ENCODE data around the gene LBHD2.

Gene LBHD2

DNA sequence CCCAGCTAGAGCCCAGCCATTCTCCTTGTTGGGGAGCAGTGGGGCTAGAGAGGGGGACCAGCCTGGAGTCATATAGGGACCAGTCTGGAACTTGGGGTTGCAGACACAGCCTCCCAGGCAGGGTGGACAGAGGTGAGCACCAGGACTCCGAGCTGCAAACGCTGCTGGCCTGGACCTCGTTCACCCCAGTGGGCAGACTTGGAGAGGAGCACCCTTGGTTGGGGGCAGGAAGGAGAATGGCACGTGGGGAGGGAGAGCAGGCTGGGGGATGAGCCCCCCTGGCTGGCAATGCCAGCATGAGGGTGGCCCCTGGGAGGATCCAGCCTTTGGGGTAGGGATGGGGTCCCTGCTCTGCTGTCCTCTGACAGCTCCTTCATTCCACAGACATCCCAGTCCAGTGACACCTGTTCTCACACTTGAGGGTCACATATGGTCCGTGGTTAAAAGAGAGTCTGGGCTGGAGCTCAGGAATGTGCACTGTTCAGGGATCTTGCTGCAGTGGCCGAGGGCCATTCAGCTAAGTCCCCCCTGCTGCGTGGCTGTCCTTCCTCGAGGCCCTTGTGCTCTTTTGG, 2.8 kb downstream of the LBHD2 start:
- Histone ChIP-seq H3K79me2 (ENCODE audit: insufficient read depth, low read length) (no peaks in the 10 kb centered on the region), H3K9me2 (replicated peaks; ENCODE audit: insufficient read depth, low read length) (no peaks in the 10 kb centered on the region), H3K36me3 (ENCODE audit: low read length) (no peaks in the 10 kb centered on the region), H3K4me3 (ENCODE audit: insufficient read depth, low read length, poor library complexity, severe bottlenecking) (no peak overlapping the region), H3F3A (ENCODE audit: insufficient read depth) (no peaks in the 10 kb centered on the region), H3K27me3 (ENCODE audit: low read length) (no peaks in the 10 kb centered on the region), H3K9me3 (ENCODE audit: insufficient read depth, low read length) (no peaks in the 10 kb centered on the region), H3K27ac (ENCODE audit: low read depth, low read length) (no peak overlapping the region), H3K4me2 (ENCODE audit: low read depth, low read length, poor library complexity, severe bottlenecking) (no peak overlapping the region), H2AFZ (ENCODE audit: low read depth, low read length, severe bottlenecking) (no peak overlapping the region), H4K20me1 (ENCODE audit: low read depth, low read length) (no peaks in the 10 kb centered on the region), H3K9ac (ENCODE audit: low read length) (no peak overlapping the region)
- TF ChIP-seq, protein P1, sequence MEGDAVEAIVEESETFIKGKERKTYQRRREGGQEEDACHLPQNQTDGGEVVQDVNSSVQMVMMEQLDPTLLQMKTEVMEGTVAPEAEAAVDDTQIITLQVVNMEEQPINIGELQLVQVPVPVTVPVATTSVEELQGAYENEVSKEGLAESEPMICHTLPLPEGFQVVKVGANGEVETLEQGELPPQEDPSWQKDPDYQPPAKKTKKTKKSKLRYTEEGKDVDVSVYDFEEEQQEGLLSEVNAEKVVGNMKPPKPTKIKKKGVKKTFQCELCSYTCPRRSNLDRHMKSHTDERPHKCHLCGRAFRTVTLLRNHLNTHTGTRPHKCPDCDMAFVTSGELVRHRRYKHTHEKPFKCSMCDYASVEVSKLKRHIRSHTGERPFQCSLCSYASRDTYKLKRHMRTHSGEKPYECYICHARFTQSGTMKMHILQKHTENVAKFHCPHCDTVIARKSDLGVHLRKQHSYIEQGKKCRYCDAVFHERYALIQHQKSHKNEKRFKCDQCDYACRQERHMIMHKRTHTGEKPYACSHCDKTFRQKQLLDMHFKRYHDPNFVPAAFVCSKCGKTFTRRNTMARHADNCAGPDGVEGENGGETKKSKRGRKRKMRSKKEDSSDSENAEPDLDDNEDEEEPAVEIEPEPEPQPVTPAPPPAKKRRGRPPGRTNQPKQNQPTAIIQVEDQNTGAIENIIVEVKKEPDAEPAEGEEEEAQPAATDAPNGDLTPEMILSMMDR (IDR thresholded peaks at IDR 0.05; ENCODE audit: insufficient read depth, low read length, poor library complexity, severe bottlenecking), result no peak
- TF ChIP-seq EZH2phosphoT487 (conservative IDR thresholded peaks at IDR 0.05; ENCODE audit: low read length), result no peak

DNA sequence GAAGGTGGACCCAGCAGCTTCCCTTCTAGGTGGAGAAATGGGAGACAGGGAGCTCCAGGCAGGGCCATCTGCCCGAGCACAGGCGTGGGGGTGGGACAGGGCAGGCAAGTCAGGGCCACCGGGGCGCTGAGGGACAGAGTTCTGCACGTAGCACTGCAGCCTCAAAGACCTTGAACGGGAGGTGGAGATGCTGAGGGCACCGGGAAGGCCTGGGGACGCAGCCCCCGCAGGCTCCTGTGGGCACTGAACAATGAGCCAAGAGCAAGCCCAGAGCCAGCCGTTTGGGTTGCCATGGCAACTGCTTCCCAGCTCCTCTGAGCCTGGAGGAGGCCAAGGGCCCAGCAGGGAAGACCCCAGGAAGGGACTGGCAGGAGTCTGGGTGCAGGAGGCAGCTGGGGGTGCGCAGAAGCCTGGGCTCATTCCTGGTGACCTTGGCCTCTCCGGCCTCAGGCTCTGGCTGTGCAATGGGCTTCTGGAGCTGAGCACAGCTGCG, 3.4 kb downstream of the LBHD2 start:
- no peaks in the 10 kb centered on the region for H3K36me3 ChIP-seq (ENCODE audit: low read length)
- no peak overlapping the region for H3K27ac ChIP-seq (ENCODE audit: low read depth, low read length)
- H2AFZ ChIP-seq (ENCODE audit: low read depth, low read length, severe bottlenecking), result no peak overlapping the region
- no peaks in the 10 kb centered on the region for H3K79me2 ChIP-seq (ENCODE audit: insufficient read depth, low read length)
- H3K9ac ChIP-seq (ENCODE audit: low read length), result no peak overlapping the region
- no peak overlapping the region for H3K4me3 ChIP-seq (ENCODE audit: insufficient read depth, low read length, poor library complexity, severe bottlenecking)
- H4K20me1 ChIP-seq (ENCODE audit: low read depth, low read length), result no peaks in the 10 kb centered on the region
- TF ChIP-seq, protein P1 (IDR thresholded peaks at IDR 0.05; ENCODE audit: insufficient read depth, low read length, poor library complexity, severe bottlenecking), result no peak
- TF ChIP-seq EZH2phosphoT487 (conservative IDR thresholded peaks at IDR 0.05; ENCODE audit: low read length), result no peak
- H3F3A ChIP-seq (ENCODE audit: insufficient read depth), result no peaks in the 10 kb centered on the region
- H3K9me3 ChIP-seq (ENCODE audit: insufficient read depth, low read length), result no peaks in the 10 kb centered on the region
- no peaks in the 10 kb centered on the region for H3K9me2 ChIP-seq (replicated peaks; ENCODE audit: insufficient read depth, low read length)
- no peaks in the 10 kb centered on the region for H3K27me3 ChIP-seq (ENCODE audit: low read length)
- H3K4me2 ChIP-seq (ENCODE audit: low read depth, low read length, poor library complexity, severe bottlenecking), result no peak overlapping the region

DNA sequence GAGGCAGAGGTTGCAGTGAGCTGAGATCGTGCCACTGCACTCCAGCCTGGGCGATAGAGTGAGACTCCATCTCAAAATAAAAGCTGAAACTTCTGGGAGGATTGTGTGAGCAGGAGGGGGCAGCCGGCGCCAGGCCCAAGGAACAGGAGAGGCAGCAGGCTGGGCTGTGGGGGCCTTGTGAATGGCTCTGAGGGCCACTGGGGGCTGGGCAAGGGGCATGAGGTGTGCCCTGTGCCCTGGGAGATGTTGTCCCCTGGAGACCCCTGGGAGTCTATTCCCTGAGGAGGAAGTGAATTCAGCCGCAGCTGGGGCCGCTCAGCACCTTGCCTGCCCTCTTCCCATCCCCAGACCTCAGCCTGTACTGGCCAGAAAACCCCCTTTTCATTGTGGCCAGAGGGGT, 4.9 kb downstream of the LBHD2 start:
- TF ChIP-seq, protein P1 (IDR thresholded peaks at IDR 0.05; ENCODE audit: insufficient read depth, low read length, poor library complexity, severe bottlenecking), result no peak
- TF ChIP-seq EZH2phosphoT487 (conservative IDR thresholded peaks at IDR 0.05; ENCODE audit: low read length), result no peak
- Histone ChIP-seq H3K4me3 (ENCODE audit: insufficient read depth, low read length, poor library complexity, severe bottlenecking) (no peak overlapping the region), H3K27ac (ENCODE audit: low read depth, low read length) (no peak overlapping the region), H3K9me2 (replicated peaks; ENCODE audit: insufficient read depth, low read length) (no peaks in the 10 kb centered on the region), H3F3A (ENCODE audit: insufficient read depth) (no peaks in the 10 kb centered on the region), H4K20me1 (ENCODE audit: low read depth, low read length) (no peaks in the 10 kb centered on the region), H3K36me3 (ENCODE audit: low read length) (no peaks in the 10 kb centered on the region), H3K9me3 (ENCODE audit: insufficient read depth, low read length) (no peaks in the 10 kb centered on the region), H3K79me2 (ENCODE audit: insufficient read depth, low read length) (no peaks in the 10 kb centered on the region), H3K9ac (ENCODE audit: low read length) (no peak overlapping the region), H3K4me2 (ENCODE audit: low read depth, low read length, poor library complexity, severe bottlenecking) (no peak overlapping the region), H3K27me3 (ENCODE audit: low read length) (no peaks in the 10 kb centered on the region), H2AFZ (ENCODE audit: low read depth, low read length, severe bottlenecking) (no peak overlapping the region)
